ENCODE measurements around the gene C2orf92. TPM values are rescaled to one million over a fixed set of nuclear protein-coding genes. Genes with fewer than 3 reads are reported as not detected.

The C2orf92 gene
- polyA plus RNA-seq, 1 donor from 2014 or later: 10.7 TPM

GRCh38 chr2:97706112-97706511 is 36.6 kb downstream of the C2orf92 start:
- Histone ChIP-seq H3K4me3 (ENCODE audit: low read length) (no peak overlapping the region), H2AFZ (ENCODE audit: low read depth, low read length) (no peak overlapping the region), H3K9me2 (ENCODE audit: insufficient read depth, low read length) (no peaks in the 10 kb centered on the region), H3F3A (ENCODE audit: insufficient read depth, low read length, poor library complexity, severe bottlenecking) (no peaks in the 10 kb centered on the region), H3K27ac (ENCODE audit: low read length) (no peak overlapping the region), H3K36me3 (ENCODE audit: insufficient read depth, low read length) (no peaks in the 10 kb centered on the region), H3K4me2 (ENCODE audit: low read length) (no peak overlapping the region), H3K9ac (ENCODE audit: low read length) (no peak overlapping the region), H3K79me2 (replicated peaks; ENCODE audit: insufficient read depth, low read length) (no peaks in the 10 kb centered on the region), H4K20me1 (ENCODE audit: insufficient read depth) (no peaks in the 10 kb centered on the region), H3K9me3 (ENCODE audit: low read length) (no peaks in the 10 kb centered on the region), H3K27me3 (ENCODE audit: insufficient read depth, low read depth, low read length) (no peaks in the 10 kb centered on the region)
- TF ChIP-seq CTCF (IDR thresholded peaks at IDR 0.05; ENCODE audit: poor library complexity, severe bottlenecking) (no peak), SMC3 (conservative IDR thresholded peaks at IDR 0.05; ENCODE audit: poor library complexity) (no peak), RAD21 (conservative IDR thresholded peaks at IDR 0.05) (no peak), POLR2AphosphoS5 (IDR thresholded peaks at IDR 0.05) (no peak), MXI1 (conservative IDR thresholded peaks at IDR 0.05; ENCODE audit: poor library complexity, severe bottlenecking) (no peak), EZH2 (IDR thresholded peaks at IDR 0.05; ENCODE audit: borderline replicate concordance, insufficient read depth, low read length, poor library complexity, severe bottlenecking) (no peak), TAF1 (IDR thresholded peaks at IDR 0.05; ENCODE audit: low read depth) (no peak), EP300 (conservative IDR thresholded peaks at IDR 0.05; ENCODE audit: poor library complexity, severe bottlenecking) (no peak)
- TF ChIP-seq, protein P1, sequence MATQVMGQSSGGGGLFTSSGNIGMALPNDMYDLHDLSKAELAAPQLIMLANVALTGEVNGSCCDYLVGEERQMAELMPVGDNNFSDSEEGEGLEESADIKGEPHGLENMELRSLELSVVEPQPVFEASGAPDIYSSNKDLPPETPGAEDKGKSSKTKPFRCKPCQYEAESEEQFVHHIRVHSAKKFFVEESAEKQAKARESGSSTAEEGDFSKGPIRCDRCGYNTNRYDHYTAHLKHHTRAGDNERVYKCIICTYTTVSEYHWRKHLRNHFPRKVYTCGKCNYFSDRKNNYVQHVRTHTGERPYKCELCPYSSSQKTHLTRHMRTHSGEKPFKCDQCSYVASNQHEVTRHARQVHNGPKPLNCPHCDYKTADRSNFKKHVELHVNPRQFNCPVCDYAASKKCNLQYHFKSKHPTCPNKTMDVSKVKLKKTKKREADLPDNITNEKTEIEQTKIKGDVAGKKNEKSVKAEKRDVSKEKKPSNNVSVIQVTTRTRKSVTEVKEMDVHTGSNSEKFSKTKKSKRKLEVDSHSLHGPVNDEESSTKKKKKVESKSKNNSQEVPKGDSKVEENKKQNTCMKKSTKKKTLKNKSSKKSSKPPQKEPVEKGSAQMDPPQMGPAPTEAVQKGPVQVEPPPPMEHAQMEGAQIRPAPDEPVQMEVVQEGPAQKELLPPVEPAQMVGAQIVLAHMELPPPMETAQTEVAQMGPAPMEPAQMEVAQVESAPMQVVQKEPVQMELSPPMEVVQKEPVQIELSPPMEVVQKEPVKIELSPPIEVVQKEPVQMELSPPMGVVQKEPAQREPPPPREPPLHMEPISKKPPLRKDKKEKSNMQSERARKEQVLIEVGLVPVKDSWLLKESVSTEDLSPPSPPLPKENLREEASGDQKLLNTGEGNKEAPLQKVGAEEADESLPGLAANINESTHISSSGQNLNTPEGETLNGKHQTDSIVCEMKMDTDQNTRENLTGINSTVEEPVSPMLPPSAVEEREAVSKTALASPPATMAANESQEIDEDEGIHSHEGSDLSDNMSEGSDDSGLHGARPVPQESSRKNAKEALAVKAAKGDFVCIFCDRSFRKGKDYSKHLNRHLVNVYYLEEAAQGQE (IDR thresholded peaks at IDR 0.05; ENCODE audit: borderline replicate concordance): no peak

DNA sequence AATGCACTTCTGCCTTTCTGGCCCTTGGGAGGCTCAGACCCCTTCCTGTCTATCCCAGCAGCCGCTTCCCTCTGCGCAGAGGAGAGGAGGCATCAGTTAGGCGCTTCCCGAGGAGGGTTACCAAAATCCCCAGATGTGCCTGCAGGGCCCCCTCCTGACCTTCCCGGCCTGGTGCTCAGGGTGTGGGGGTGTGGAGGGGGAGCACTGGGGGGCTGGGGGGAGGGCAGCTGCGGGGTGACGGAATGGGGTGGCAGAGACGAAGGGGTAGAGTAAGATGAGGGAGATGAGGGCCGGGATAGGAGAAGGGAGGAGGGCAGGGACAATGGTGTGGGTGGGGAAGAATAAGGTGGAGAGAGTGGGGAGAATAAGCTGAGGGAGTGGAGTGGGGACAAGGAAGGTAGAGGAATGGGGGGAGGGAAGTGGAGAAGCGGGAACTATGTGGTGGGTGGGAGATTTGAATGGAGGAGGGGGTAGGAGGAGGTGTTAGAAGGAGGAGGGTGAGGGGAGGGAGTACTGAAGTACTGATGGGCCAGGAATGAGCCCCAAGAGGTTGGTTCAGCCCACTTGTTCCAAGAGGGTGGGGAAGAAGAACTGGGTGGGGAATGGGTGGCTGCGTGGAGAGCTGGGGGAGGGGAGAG is 37.3 kb downstream of the C2orf92 start:
- no peaks in the 10 kb centered on the region for H3F3A ChIP-seq (ENCODE audit: insufficient read depth, low read length, poor library complexity, severe bottlenecking)
- no peak overlapping the region for H2AFZ ChIP-seq (ENCODE audit: low read depth, low read length)
- no peaks in the 10 kb centered on the region for H3K9me2 ChIP-seq (ENCODE audit: insufficient read depth, low read length)
- no peak overlapping the region for H3K9ac ChIP-seq (ENCODE audit: low read length)
- H3K27ac ChIP-seq (ENCODE audit: low read length): no peak overlapping the region
- no peaks in the 10 kb centered on the region for H3K27me3 ChIP-seq (ENCODE audit: insufficient read depth, low read depth, low read length)
- no peaks in the 10 kb centered on the region for H3K9me3 ChIP-seq (ENCODE audit: low read length)
- no peak overlapping the region for H3K4me3 ChIP-seq (ENCODE audit: low read length)
- no peaks in the 10 kb centered on the region for H3K36me3 ChIP-seq (ENCODE audit: insufficient read depth, low read length)
- no peaks in the 10 kb centered on the region for H4K20me1 ChIP-seq (ENCODE audit: insufficient read depth)
- H3K79me2 ChIP-seq (replicated peaks; ENCODE audit: insufficient read depth, low read length): no peaks in the 10 kb centered on the region
- no peak for TF ChIP-seq RAD21 (conservative IDR thresholded peaks at IDR 0.05)
- TF ChIP-seq MXI1 (conservative IDR thresholded peaks at IDR 0.05; ENCODE audit: poor library complexity, severe bottlenecking): no peak
- H3K4me2 ChIP-seq (ENCODE audit: low read length): no peak overlapping the region
